ENCODE results near the gene ASPG.

GRCh38 chr14:104066719-104067295, 18.7 kb upstream of the ASPG start:
- TF ChIP-seq CTCF (IDR thresholded peaks at IDR 0.05) (no peak), TCF7L2 (IDR thresholded peaks at IDR 0.05; ENCODE audit: low read depth, low read length) (no peak)

All from Panc1 (cell line).